B cell (primary cell): Measurements from ENCODE around the gene TBC1D22A. TPM values are rescaled to one million over a fixed set of nuclear protein-coding genes. Genes with fewer than 3 reads are reported as not detected.

Source experiments
- ATAC-seq: fragments of 200-7000 bp; cut with Tn5 transposase; one replicate; pipeline ENCODE4 v1.10.0; 2021; ENCODE audit warnings: low read depth, mild to moderate bottlenecking, moderate number of reproducible peaks, moderate library complexity
- CTCF ChIA-PET: fragments of 350-600 bp; sonication (Branson Sonifier 250); formaldehyde crosslinking; loops from one replicate; lab custom pipeline; 2021; ENCODE audit warnings: antibody characterized with exemption, inconsistent platforms; lab: Charles Lee
- POLR2A ChIA-PET: fragments of 350-600 bp; sonication (Branson Sonifier 250); formaldehyde crosslinking; loops from one replicate; lab custom pipeline; 2021; ENCODE audit warnings: antibody characterized with exemption; lab: Charles Lee
- DNase-seq: peaks from one replicate; pipeline ENCODE4 v3.0.0; 2013
- H2AFZ ChIP-seq: 2 replicates; pipeline ENCODE4 v1.6.1; 2012; ENCODE audit warnings: mild to moderate bottlenecking, low read depth, low read length; ENCODE audit not compliant: insufficient read depth, poor library complexity, severe bottlenecking
- H3K27ac ChIP-seq, 2 donors: 1 replicate in 1 of 2; 2 replicates in 1 of 2; pipeline ENCODE4 v1.5.1; 2012 to 2013; ENCODE audit warnings: low read length in 2 of 2, mild to moderate bottlenecking in 2 of 2, moderate library complexity in 1 of 2
- H3K27me3 ChIP-seq, 4 experiments: fragments of 200-600 bp in 1 of 4; sonication (generic) in 1 of 4; replicated peaks in 1 of 4; 1 replicate in 2 of 4; 2 replicates in 2 of 4; pipeline versions ENCODE4 v1.6.1 to v1.7.0; 2013 to 2016; ENCODE audit warnings: low read length in 3 of 4, mild to moderate bottlenecking in 2 of 4, mixed read lengths in 1 of 4, moderate library complexity in 1 of 4; ENCODE audit not compliant: insufficient read depth in 4 of 4, control insufficient read depth in 3 of 4; ENCODE audit errors: control extremely low read depth in 1 of 4
- H3K36me3 ChIP-seq, 2 experiments: replicated peaks in 1 of 2; 1 replicate in 1 of 2; 2 replicates in 1 of 2; pipeline versions ENCODE4 v1.6.1 to v1.7.1; 2013; ENCODE audit warnings: low read length in 1 of 2; ENCODE audit not compliant: insufficient read depth in 2 of 2, control insufficient read depth in 1 of 2; ENCODE audit errors: control extremely low read depth in 1 of 2, extremely low read depth in 1 of 2
- H3K4me1 ChIP-seq, 2 donors: fragments of 200-600 bp in 1 of 2; sonication (generic) in 1 of 2; 1 replicate in 1 of 2; 2 replicates in 1 of 2; pipeline versions ENCODE4 v1.5.1 to v1.6.1; 2013 to 2017; ENCODE audit warnings: low read length in 2 of 2; ENCODE audit not compliant: control insufficient read depth in 2 of 2, insufficient read depth in 2 of 2
- H3K4me2 ChIP-seq: replicated peaks from 2 replicates; pipeline ENCODE3; 2012; ENCODE audit warnings: mild to moderate bottlenecking, low read depth, low read length; ENCODE audit not compliant: poor library complexity, severe bottlenecking
- H3K4me3 ChIP-seq, 5 experiments: fragments of 200-600 bp in 1 of 5; sonication (generic) in 1 of 5; 1 replicate in 3 of 5; 2 replicates in 2 of 5; pipeline versions ENCODE4 v1.5.1 to v1.7.0; 2011 to 2016; ENCODE audit warnings: low read length in 4 of 5, mild to moderate bottlenecking in 4 of 5, low read depth in 2 of 5, control low read depth in 1 of 5, moderate library complexity in 1 of 5; ENCODE audit not compliant: insufficient read depth in 1 of 5; ENCODE audit errors: control extremely low read depth in 1 of 5, extremely low read depth in 1 of 5
- H3K79me2 ChIP-seq: fragments of 200-600 bp; sonication (generic); one replicate; pipeline ENCODE4 v1.6.0; 2016; ENCODE audit warnings: low read length; ENCODE audit not compliant: control insufficient read depth, insufficient read depth
- H3K9ac ChIP-seq: fragments of 200-600 bp; sonication (generic); 2 replicates; pipeline ENCODE4 v1.6.1; 2017; ENCODE audit warnings: mild to moderate bottlenecking, low read length, moderate library complexity
- H3K9me3 ChIP-seq, 3 donors: one replicate each; pipeline versions ENCODE4 v1.6.1 to v1.7.1; 2013; ENCODE audit warnings: low read length in 2 of 3; ENCODE audit not compliant: control insufficient read depth in 2 of 3, insufficient read depth in 1 of 3; ENCODE audit errors: control extremely low read depth in 1 of 3
- H4K20me1 ChIP-seq: 2 replicates; pipeline ENCODE4 v1.6.0; 2012; ENCODE audit warnings: mild to moderate bottlenecking, low read length; ENCODE audit not compliant: insufficient read depth, control insufficient read depth, poor library complexity, severe bottlenecking
- H3K27ac Mint-ChIP-seq: one replicate; pipeline ENCODE4 v1.8.0; 2021; ENCODE audit warnings: mixed read lengths
- H3K27me3 Mint-ChIP-seq: one replicate; pipeline ENCODE4 v1.8.0; 2021; ENCODE audit warnings: mixed read lengths
- H3K4me1 Mint-ChIP-seq: one replicate; pipeline ENCODE4 v1.8.0; 2021; ENCODE audit warnings: mixed read lengths
- H3K4me3 Mint-ChIP-seq: one replicate; pipeline ENCODE4 v1.8.0; 2021; ENCODE audit warnings: mixed read lengths
- H3K9me3 Mint-ChIP-seq: one replicate; pipeline ENCODE4 v1.8.0; 2022; ENCODE audit warnings: mixed read lengths; ENCODE audit not compliant: insufficient read depth
- EZH2 ChIP-seq: IDR thresholded peaks from 2 replicates; pipeline ENCODE4 v1.6.1; 2012; ENCODE audit warnings: borderline replicate concordance, low read depth, mild to moderate bottlenecking, moderate library complexity, low read length; ENCODE audit not compliant: insufficient read depth, poor library complexity, severe bottlenecking
- WGBS: methylation state at CpG from one replicate; pipeline ENCODE4 v1.1.5; 2013; ENCODE audit warnings: missing lambda C conversion rate; ENCODE audit not compliant: insufficient coverage; 5-methylcytosine and 5-hydroxymethylcytosine counted together
- intact Hi-C: fragments of 100-400 bp; cut with micrococcal nuclease; formaldehyde crosslinking; loops from one replicate; pipeline ENCODE4 v1.10.0; 2022
- polyA plus RNA-seq: library from polyadenylated mRNA; depleted of rRNA; stranded (reverse); fragments of >200 nt; gene quantifications from 2 replicates; pipeline ENCODE4 v1.2.3, GENCODE V29; 2012
- total RNA-seq, 2 donors: library from RNA; stranded (reverse); fragments of 120-200 nt in 1 of 2; gene quantifications; 1 replicate in 1 of 2; 2 replicates in 1 of 2; pipeline versions ENCODE4 v1.2.3 to v1.2.4, GENCODE V29; 2013 to 2022
- TF ChIP-seq, protein P1 (sequence below): fragments of 200-600 bp; IDR thresholded peaks from one replicate; pipeline ENCODE4 v1.8.0; 2022; ENCODE audit warnings: antibody characterized with exemption, mild to moderate bottlenecking

Gene TBC1D22A
- total and polyA plus RNA-seq, 2 donors (not counting 1 experiment from before 2014, with no cell fraction given), result 73.8 to 128 TPM

DNA sequence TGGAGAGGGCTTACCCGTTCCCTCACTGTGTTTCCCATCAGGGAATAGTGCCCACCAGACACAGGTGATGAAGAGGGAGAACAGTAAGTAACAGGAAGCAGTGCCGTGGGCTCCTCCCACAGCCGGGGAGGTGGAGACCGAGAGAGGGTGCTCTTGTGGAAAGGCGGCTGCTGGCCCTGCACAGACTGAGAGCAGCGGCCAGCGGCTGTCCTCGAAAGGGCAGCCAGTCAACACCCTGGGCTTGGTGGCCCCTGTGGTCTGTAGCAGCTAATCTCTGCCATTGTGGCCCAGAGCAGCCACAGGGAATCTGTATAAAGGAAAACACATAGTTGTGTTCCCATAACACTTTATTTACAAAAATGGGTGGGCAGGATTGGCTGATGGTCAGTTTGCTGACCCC lies 121.9 kb downstream of the TBC1D22A start:
- no peak overlapping the region for H3K4me2 ChIP-seq
- intact Hi-C loops, result no loop called here
- H3K36me3 ChIP-seq, result peaks cover 2 to 62% of the 10 kb centered on the region in 2 experiments
- no peak overlapping the region for H3K4me3 ChIP-seq
- H3K4me1 ChIP-seq, result no peaks in the 10 kb centered on the region
- H3K9me3 Mint-ChIP-seq, result no peaks in the 10 kb centered on the region
- WGBS, result 95% methylated on average over 7 of the region's 8 CpGs
- TF ChIP-seq EZH2, result no peak
- TF ChIP-seq, protein P1, sequence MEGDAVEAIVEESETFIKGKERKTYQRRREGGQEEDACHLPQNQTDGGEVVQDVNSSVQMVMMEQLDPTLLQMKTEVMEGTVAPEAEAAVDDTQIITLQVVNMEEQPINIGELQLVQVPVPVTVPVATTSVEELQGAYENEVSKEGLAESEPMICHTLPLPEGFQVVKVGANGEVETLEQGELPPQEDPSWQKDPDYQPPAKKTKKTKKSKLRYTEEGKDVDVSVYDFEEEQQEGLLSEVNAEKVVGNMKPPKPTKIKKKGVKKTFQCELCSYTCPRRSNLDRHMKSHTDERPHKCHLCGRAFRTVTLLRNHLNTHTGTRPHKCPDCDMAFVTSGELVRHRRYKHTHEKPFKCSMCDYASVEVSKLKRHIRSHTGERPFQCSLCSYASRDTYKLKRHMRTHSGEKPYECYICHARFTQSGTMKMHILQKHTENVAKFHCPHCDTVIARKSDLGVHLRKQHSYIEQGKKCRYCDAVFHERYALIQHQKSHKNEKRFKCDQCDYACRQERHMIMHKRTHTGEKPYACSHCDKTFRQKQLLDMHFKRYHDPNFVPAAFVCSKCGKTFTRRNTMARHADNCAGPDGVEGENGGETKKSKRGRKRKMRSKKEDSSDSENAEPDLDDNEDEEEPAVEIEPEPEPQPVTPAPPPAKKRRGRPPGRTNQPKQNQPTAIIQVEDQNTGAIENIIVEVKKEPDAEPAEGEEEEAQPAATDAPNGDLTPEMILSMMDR, result no peak
- H3K79me2 ChIP-seq, result peaks cover 93% of the 10 kb centered on the region
- no peak for DNase-seq
- no peak overlapping the region for H3K27ac Mint-ChIP-seq
- H3K4me3 Mint-ChIP-seq, result no peak overlapping the region
- no peak for ATAC-seq
- no peaks in the 10 kb centered on the region for H3K27me3 Mint-ChIP-seq
- H3K9ac ChIP-seq, result no peak overlapping the region
- H3K4me1 Mint-ChIP-seq, result peaks cover 11% of the 10 kb centered on the region
- no peak overlapping the region for H3K27ac ChIP-seq
- H3K9me3 ChIP-seq, result no peaks in the 10 kb centered on the region
- H4K20me1 ChIP-seq, result peaks cover 96% of the 10 kb centered on the region
- no peak overlapping the region for H2AFZ ChIP-seq
- H3K27me3 ChIP-seq, result no peaks in the 10 kb centered on the region
- ChIA-PET POLR2A (no interaction called here), CTCF (no interaction called here)

DNA sequence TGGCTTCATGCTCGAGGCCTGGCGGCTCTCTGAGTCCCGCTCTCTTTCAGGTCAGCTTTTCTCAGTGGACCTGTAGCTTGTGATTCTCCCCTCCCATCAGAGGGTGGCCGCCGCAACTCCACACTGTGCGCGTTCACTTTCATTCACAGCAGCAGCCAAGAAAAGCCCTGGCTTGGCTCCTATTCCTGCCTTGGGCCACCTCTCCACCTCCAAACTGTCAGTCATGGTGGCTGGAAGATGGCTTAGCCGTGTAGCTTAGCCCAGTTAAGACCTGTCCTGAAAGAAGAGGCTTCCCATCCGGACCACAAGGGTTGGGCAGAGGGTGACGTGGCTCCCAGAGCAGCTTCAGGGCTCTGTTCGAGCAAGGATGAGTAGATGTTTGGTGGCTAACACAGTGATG lies 125.5 kb downstream of the TBC1D22A start:
- POLR2A ChIA-PET, result no interaction called here
- no peak overlapping the region for H3K27ac Mint-ChIP-seq

More for the DNA sequence above, 125.5 kb downstream of the TBC1D22A start:
- H3K36me3 ChIP-seq, result peaks cover 2 to 72% of the 10 kb centered on the region in 2 experiments
- no peak overlapping the region for H3K4me3 ChIP-seq
- no peaks in the 10 kb centered on the region for H3K9me3 ChIP-seq
- 96% methylated on average over 11 of the region's 11 CpGs for WGBS
- no peak overlapping the region for H3K4me2 ChIP-seq
- peaks cover 1% of the 10 kb centered on the region for H3K4me1 Mint-ChIP-seq
- H2AFZ ChIP-seq, result no peak overlapping the region
- H3K79me2 ChIP-seq, result peaks cover 78% of the 10 kb centered on the region
- DNase-seq (no peak), ATAC-seq (no peak)
- H3K4me1 ChIP-seq, result no peaks in the 10 kb centered on the region
- intact Hi-C loops, result no loop called here
- CTCF ChIA-PET, result no interaction called here
- H4K20me1 ChIP-seq, result peaks cover 95% of the 10 kb centered on the region
- no peaks in the 10 kb centered on the region for H3K27me3 ChIP-seq
- H3K4me3 Mint-ChIP-seq, result no peak overlapping the region
- H3K9ac ChIP-seq, result no peak overlapping the region
- no peak for TF ChIP-seq EZH2
- TF ChIP-seq, protein P1, result no peak
- H3K27me3 Mint-ChIP-seq, result no peaks in the 10 kb centered on the region
- no peak overlapping the region for H3K27ac ChIP-seq
- no peaks in the 10 kb centered on the region for H3K9me3 Mint-ChIP-seq
